ENCODE data around the gene CRLF1. TPM values are rescaled to one million over a fixed set of nuclear protein-coding genes. Genes with fewer than 3 reads are reported as not detected.

The CRLF1 gene
- total and polyA plus RNA-seq, 2 experiments from 2014 or later, result 18.1 to 19.7 TPM

DNA sequence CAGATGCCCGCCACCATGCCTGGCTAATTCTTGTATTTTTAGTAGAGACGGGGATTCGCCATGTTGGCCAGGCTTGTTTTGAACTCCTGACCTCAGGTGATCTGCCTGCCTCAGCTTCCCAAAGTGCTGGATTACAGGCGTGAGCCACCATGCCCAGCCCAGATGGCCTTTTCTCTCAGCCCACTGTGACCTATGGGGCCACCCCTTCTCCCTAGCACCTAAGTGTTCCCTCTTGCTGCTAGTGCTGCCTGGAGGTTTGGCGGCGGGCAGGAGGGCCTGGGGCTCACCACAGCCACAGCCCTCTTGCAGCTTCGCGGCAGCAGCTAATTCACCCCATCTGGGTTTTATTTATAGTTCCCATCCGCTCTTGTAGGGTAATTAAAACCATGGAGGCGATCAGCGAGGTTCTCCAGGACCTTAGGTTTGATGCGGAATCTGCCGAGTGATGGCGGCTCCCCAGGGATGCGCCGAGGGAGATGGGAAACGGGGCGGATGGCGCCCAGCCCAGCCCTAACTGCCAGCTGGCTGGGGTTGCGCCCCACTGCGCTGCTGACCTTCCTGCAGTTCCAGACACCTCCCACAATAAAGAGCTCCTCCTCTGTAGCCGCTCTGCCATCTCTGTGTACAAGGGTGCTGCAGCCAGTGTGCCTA is 14.7 kb downstream of the CRLF1 start:
- DNase-seq (ENCODE audit: low spot score) (no peak), ATAC-seq (no peak)
- Mint-ChIP-seq H3K36me3 (ENCODE audit: low read depth) (peaks cover 17% of the 10 kb centered on the region), H3K4me1 (peaks cover 43% of the 10 kb centered on the region), H3K9me3 (0 out of 3 replicates have a peak, but pooled peaks cover 4% of the 10 kb centered on the region), H3K27me3 (ENCODE audit: insufficient read depth, low read depth, poor library complexity) (peaks cover 45% of the 10 kb centered on the region), H3K27ac (no peak overlapping the region), H3K4me3 (no peak overlapping the region)
- Histone ChIP-seq H3F3A (replicated peaks; ENCODE audit: low read depth) (peaks cover 52% of the 10 kb centered on the region), H4K20me1 (replicated peaks; ENCODE audit: insufficient read depth) (no peaks in the 10 kb centered on the region; the same call in 1 of the 2 replicates), H3K4me2 (no peak overlapping the region), H3K9me2 (ENCODE audit: insufficient read depth) (no peaks in the 10 kb centered on the region), H3K4me1 (ENCODE audit: insufficient read depth) (peaks cover 38% of the 10 kb centered on the region), H3K79me2 (replicated peaks; ENCODE audit: insufficient read depth) (peaks cover 3% of the 10 kb centered on the region; the same call in 1 of the 2 replicates), H2AFZ (no peak overlapping the region), H3K27me3 (ENCODE audit: insufficient read depth) (peaks cover 12% of the 10 kb centered on the region; the same call in 1 of the 2 replicates), H3K4me3 (no peak overlapping the region), H3K27ac (ENCODE audit: low read depth) (no peak overlapping the region), H3K36me3 (ENCODE audit: insufficient read depth) (no peaks in the 10 kb centered on the region; the same call in 1 of the 2 replicates)
- TF ChIP-seq CREB1 (CRISPR knock-in tag; IDR thresholded peaks at IDR 0.05; ENCODE audit: low read depth) (no peak), CTCF (conservative IDR thresholded peaks at IDR 0.05; ENCODE audit: low read depth in 2 of 2) (no peak), ZNF114 (CRISPR knock-in tag; IDR thresholded peaks at IDR 0.05) (no peak), REST (IDR thresholded peaks at IDR 0.05; ENCODE audit: unreplicated experiment) (no peak), ETS1 (IDR thresholded peaks at IDR 0.05) (no peak), STAT1 (IDR thresholded peaks at IDR 0.05; ENCODE audit: unreplicated experiment) (no peak), EZH2 (IDR thresholded peaks at IDR 0.05; ENCODE audit: low read depth, unreplicated experiment) (no peak), NANOG (IDR thresholded peaks at IDR 0.05; ENCODE audit: borderline replicate concordance) (no peak), POLR2AphosphoS5 (IDR thresholded peaks at IDR 0.05; ENCODE audit: low read depth) (no peak), EZH2phosphoT487 (IDR thresholded peaks at IDR 0.05; ENCODE audit: unreplicated experiment) (no peak), ZNF331 (CRISPR knock-in tag; IDR thresholded peaks at IDR 0.05; ENCODE audit: low read depth) (no peak), JUNB (IDR thresholded peaks at IDR 0.05; ENCODE audit: unreplicated experiment) (no peak)
- TF ChIP-seq, protein P1, sequence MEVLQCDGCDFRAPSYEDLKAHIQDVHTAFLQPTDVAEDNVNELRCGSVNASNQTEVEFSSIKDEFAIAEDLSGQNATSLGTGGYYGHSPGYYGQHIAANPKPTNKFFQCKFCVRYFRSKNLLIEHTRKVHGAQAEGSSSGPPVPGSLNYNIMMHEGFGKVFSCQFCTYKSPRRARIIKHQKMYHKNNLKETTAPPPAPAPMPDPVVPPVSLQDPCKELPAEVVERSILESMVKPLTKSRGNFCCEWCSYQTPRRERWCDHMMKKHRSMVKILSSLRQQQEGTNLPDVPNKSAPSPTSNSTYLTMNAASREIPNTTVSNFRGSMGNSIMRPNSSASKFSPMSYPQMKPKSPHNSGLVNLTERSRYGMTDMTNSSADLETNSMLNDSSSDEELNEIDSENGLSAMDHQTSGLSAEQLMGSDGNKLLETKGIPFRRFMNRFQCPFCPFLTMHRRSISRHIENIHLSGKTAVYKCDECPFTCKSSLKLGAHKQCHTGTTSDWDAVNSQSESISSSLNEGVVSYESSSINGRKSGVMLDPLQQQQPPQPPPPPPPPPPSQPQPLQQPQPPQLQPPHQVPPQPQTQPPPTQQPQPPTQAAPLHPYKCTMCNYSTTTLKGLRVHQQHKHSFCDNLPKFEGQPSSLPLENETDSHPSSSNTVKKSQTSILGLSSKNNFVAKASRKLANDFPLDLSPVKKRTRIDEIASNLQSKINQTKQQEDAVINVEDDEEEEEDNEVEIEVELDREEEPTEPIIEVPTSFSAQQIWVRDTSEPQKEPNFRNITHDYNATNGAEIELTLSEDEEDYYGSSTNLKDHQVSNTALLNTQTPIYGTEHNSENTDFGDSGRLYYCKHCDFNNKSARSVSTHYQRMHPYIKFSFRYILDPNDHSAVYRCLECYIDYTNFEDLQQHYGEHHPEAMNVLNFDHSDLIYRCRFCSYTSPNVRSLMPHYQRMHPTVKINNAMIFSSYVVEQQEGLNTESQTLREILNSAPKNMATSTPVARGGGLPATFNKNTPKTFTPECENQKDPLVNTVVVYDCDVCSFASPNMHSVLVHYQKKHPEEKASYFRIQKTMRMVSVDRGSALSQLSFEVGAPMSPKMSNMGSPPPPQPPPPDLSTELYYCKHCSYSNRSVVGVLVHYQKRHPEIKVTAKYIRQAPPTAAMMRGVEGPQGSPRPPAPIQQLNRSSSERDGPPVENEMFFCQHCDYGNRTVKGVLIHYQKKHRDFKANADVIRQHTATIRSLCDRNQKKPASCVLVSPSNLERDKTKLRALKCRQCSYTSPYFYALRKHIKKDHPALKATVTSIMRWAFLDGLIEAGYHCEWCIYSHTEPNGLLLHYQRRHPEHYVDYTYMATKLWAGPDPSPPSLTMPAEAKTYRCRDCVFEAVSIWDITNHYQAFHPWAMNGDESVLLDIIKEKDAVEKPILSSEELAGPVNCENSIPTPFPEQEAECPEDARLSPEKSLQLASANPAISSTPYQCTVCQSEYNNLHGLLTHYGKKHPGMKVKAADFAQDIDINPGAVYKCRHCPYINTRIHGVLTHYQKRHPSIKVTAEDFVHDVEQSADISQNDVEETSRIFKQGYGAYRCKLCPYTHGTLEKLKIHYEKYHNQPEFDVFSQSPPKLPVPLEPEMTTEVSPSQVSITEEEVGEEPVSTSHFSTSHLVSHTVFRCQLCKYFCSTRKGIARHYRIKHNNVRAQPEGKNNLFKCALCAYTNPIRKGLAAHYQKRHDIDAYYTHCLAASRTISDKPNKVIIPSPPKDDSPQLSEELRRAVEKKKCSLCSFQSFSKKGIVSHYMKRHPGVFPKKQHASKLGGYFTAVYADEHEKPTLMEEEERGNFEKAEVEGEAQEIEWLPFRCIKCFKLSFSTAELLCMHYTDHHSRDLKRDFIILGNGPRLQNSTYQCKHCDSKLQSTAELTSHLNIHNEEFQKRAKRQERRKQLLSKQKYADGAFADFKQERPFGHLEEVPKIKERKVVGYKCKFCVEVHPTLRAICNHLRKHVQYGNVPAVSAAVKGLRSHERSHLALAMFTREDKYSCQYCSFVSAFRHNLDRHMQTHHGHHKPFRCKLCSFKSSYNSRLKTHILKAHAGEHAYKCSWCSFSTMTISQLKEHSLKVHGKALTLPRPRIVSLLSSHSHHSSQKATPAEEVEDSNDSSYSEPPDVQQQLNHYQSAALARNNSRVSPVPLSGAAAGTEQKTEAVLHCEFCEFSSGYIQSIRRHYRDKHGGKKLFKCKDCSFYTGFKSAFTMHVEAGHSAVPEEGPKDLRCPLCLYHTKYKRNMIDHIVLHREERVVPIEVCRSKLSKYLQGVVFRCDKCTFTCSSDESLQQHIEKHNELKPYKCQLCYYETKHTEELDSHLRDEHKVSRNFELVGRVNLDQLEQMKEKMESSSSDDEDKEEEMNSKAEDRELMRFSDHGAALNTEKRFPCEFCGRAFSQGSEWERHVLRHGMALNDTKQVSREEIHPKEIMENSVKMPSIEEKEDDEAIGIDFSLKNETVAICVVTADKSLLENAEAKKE (CRISPR knock-in tag; IDR thresholded peaks at IDR 0.05), result no peak
